Stromal cell of bone marrow (primary cell): ENCODE results near the gene GRN.
"Not testable (repeated sequence)": the region's sequence is repeated elsewhere in the genome, so short reads cannot be mapped to it uniquely, and the experiment has no call there.

Experiments
- DNase-seq: peaks from one replicate; pipeline ENCODE4 v3.0.0-alpha.2; 2012; ENCODE audit warnings: low read depth

The GRN gene

DNA sequence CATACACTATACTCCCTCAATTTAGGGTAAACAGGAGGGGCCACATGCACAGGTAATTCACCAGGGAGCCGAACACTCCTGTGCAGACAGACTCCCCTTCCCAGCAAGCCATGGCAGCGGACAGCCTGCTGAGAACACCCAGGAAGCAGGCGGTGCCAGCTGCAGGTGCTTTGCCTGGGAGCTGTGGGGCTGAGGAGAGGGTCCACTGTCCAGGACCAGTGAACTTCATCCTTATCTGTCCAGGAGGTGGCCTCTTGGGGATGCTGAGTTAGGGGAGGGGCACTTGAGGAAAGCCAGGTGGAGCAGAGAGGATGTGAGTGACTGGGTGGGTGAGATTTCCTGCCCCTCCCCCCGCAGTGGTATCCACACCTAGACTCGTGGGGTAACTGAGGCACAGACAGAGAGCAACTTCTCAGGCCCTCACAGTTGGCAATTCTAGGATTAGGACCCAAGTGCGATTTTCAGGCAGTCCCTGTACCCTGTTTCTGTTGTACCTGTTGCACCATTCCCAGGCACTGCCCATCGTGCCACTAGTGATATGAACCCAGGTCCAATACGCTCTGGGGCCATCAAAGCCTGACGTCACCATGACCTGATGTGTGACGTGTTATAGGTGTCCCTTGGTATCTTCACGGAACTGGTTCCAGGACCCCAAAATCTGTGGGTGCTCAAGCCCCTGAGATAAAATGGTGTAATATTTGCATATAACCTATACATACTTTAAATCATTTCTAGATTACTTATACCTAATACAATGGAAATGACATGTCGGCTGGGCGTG is 1.2 kb downstream of the GRN start:
- no peak for DNase-seq

DNA sequence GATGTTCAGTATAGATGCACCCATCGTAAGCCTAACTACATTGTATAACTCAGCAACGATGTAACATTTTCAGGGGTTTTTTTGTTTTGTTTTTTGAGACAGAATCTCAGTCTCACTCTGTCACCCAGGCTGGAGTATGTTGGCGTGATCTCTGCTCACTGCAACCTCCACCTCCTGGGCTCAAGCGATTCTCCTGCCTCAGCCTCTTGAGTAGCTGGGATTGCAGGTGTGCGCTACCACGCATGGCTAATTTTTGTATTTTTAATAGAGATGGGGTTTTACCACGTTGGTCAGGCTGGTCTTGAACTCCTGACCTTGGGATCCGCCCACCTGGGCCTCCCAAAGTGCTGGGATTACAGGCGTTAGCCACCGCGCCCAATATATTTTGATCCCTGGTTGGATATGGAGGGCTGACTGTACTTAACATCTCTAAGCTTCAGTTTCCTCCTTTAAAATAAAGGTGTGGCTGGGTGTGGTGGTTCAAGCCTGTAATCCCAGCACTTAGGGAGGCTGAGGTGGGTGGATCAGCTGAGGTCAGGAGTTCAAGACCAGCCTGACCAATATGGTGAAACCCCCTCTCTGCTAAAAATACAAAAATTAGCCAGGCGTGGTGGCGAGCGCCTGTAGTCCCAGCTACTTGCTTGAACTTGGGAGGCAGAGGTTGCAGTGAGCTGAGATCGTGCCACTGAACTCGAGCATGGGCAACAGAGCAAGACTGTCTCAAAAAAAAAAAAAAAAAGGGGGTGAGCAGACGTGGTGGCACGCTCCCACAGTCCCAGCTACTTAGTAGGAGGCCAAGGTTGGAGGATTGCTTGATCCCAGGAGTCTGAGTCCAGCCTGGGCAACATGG is 2.3 kb downstream of the GRN start:
- not testable (repeated sequence) for DNase-seq

DNA sequence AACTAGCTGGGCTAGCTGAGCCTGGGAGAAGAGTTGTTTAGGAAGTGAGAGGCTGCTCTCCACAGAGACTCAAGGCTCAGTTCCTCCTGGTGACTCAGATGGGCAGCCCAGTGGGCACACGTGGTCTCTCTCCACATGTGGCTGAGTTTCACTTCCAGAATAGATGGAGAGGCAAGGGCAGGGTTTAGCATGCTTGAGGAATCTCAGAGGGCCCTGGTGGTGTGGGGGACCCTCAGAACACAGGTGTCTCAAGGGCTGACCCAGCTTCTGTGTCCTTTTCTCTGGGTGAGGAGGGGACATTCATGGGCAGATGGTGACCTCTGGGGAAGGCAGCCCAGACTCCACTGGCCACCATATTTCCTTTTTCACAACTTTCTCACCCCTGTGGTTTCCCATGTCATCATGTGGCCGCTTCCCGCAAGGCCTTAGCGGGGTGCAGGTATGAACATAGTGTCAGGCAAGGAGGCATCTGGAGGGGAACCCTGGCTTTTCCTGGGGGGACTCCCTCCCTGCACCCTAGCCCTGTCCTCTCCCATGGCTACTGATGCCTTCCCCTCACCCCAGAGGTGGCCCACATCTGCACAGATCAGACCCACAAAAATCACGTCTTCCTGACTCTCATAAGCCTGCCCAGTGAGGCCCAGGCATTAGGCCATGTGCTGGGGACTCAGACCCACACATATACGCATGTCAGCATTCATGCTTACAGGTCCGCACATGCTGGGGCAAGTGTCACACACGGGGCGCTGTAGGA is 3.3 kb downstream of the GRN start:
- no peak for DNase-seq

DNA sequence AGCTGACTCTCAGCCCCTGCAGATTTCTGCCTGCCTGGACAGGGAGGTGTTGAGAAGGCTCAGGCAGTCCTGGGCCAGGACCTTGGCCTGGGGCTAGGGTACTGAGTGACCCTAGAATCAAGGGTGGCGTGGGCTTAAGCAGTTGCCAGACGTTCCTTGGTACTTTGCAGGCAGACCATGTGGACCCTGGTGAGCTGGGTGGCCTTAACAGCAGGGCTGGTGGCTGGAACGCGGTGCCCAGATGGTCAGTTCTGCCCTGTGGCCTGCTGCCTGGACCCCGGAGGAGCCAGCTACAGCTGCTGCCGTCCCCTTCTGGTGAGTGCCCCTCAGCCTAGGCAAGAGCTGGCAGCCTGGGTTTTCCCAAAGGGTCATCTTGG is 3.9 kb downstream of the GRN start:
- DNase-seq: no peak

DNA sequence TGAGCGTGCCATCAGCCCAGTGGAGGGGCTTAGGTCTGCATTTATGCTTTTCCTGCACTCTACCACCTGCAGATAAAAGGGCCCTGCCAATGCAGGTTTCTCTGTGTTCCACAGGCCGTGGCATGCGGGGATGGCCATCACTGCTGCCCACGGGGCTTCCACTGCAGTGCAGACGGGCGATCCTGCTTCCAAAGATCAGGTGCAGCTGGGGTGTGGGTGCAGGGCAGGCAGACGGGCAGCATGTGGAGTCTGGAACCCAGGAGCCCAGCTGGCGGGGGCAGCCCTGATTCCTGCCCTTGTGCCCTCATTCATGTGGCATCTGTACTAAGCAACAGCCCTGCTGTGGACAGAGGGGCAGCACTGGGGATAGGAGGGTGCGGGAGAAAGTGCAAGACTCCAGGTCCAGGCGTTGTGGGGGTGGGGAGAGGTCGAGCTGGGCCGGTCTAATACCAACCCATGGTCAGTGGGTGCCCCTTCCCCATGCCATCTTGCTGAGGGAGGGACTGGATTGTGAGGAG is 4.5 kb downstream of the GRN start:
- no peak for DNase-seq

DNA sequence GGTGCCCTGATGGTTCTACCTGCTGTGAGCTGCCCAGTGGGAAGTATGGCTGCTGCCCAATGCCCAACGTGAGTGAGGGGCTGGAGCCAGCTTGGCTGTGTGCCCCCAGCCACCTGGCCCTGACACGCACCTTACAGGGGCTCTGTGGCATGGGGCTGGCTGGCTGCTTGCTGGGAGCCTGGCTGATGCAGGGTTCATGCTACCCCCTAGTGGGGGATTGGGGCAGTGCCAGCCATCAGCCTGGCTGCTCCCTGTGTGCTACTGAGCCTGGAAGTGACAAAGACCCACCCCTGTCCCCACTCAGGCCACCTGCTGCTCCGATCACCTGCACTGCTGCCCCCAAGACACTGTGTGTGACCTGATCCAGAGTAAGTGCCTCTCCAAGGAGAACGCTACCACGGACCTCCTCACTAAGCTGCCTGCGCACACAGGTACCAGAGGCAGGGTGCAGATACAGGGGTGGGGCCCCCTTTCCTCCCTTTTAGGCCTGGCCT is 5.7 kb downstream of the GRN start:
- no peak for DNase-seq

DNA sequence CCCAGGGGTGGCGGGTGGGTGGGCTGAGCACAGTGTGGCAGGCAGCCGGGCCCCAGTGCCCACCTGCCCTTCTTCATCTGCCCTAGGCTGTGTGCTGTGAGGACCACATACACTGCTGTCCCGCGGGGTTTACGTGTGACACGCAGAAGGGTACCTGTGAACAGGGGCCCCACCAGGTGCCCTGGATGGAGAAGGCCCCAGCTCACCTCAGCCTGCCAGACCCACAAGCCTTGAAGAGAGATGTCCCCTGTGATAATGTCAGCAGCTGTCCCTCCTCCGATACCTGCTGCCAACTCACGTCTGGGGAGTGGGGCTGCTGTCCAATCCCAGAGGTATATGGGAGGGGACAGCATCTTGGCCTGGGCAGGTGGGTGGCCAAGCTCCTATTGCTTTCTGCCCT is 6.4 kb downstream of the GRN start:
- no peak for DNase-seq

DNA sequence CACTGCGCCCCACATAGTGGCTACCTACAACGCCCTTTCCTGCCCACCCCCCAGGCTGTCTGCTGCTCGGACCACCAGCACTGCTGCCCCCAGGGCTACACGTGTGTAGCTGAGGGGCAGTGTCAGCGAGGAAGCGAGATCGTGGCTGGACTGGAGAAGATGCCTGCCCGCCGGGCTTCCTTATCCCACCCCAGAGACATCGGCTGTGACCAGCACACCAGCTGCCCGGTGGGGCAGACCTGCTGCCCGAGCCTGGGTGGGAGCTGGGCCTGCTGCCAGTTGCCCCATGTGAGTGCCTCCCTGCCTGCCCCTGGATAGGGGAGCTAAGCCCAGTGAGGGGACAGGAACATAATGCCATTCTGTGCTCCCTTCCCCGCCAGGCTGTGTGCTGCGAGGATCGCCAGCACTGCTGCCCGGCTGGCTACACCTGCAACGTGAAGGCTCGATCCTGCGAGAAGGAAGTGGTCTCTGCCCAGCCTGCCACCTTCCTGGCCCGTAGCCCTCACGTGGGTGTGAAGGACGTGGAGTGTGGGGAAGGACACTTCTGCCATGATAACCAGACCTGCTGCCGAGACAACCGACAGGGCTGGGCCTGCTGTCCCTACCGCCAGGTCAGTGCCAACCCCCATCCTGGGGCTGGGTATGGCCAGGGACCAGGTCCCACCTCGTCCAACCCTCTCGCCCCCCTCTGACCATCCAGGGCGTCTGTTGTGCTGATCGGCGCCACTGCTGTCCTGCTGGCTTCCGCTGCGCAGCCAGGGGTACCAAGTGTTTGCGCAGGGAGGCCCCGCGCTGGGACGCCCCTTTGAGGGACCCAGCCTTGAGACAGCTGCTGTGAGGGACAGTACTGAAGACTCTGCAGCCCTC is 7.1 kb downstream of the GRN start:
- DNase-seq: no peak

DNA sequence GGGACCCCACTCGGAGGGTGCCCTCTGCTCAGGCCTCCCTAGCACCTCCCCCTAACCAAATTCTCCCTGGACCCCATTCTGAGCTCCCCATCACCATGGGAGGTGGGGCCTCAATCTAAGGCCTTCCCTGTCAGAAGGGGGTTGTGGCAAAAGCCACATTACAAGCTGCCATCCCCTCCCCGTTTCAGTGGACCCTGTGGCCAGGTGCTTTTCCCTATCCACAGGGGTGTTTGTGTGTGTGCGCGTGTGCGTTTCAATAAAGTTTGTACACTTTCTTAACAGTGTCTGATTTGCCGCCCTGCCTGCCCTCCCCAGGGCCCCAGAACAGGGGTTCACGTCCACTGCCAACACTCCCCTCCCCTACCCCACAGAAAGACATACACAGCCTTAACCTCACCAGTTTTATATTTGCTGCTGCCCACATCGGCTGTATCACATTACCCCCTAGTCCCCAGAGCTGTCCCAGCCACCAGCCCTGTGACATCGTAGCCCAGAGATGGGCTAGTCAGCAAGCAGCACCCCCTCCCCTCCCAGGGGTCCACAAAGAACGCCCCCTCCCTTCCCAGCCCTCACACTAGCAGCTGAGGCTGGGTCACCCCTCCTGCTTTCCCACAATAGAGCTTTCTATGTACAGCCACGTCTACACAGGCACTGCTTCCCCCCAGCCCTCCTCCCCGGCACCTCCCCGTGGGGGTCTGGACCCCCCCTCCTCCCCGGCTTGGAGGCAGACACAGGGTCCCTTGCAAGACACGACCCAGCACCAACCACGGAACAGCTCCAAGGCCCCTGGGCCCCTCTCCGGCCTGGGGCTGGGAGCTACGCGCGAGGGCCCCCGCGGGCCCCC is 7.9 kb downstream of the GRN start:
- no peak for DNase-seq

DNA sequence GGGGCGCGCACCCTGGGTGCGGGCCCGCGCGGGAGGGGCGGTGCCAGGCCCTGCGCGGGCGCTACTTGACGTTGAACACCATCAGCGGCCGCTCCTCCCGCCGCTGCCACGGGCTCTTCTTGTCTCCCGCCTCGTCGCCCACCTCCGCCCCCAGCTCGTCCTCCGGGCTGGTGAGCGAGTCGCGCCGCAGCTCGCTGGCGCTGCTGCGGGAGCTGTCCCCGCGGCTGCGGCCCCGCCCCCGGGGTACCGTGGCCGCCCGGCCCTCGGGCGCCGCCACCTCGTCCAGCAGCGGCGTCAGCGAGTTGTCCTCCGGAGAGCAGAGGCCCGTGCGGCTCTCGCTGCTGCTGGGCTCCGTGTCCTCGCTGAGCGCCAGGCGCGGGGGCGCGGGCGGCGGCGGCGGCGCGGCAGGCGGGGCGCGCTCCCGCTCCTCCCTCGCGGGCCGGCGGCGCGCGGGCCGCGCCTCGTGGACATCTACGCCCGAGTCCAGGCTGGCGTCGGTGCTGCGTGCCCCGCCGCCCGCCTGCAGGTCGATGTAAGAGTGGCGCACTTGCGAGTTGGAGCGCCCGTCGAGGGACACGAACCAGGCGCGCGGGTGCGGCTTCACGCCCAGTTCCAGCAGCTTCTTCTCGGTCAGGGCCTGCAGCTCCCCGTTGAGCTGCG is 8.7 kb downstream of the GRN start:
- no peak for DNase-seq

DNA sequence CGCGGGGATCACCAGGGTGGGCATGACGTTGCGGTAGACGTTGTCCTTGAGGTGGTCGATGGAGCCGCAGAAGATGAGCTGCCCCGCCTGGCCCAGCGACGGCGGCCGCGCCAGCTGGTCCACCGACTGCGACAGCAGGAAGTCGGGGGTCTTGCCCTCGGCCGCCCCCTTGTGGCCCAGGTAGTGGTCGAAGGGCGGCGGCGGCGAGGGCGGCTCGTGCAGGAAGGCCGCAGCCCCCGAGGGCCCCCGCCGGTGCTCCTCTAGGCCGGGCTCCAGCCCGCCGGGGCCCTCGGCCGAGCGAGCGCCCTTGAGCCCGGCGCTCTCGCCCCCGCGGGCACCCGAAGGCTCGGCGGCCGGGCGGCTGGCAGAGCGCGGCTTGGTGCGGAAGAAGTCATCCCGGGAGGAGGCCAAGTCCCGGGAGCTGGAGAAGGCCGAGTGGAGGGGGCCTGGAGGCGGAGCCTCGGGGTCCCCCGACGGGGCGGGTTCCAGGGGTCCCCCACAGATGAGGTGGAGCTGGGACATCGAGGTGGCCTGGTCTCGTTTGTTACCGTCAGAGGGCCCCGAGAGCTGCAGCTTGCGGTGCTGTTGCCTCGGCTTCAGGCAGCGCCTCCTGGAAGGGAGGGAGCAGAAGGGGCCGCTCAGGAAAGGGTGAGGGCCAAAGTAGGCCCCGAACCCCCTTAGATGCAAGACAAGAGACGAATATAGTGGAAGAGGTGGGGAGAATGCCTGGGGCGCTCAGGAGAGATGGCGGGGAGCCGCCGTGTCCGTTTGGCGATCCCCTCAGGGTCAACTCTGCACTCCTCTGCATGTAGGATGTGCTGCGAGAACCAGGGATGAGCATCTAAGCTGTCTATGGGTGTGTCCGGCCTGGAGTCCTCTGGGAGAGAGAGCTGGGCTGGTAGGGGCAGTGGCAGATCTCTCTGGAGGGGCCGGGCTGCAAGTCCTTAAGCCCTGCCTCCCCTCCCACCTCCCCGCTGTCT is 9.8 kb downstream of the GRN start:
- no peak for DNase-seq

DNA sequence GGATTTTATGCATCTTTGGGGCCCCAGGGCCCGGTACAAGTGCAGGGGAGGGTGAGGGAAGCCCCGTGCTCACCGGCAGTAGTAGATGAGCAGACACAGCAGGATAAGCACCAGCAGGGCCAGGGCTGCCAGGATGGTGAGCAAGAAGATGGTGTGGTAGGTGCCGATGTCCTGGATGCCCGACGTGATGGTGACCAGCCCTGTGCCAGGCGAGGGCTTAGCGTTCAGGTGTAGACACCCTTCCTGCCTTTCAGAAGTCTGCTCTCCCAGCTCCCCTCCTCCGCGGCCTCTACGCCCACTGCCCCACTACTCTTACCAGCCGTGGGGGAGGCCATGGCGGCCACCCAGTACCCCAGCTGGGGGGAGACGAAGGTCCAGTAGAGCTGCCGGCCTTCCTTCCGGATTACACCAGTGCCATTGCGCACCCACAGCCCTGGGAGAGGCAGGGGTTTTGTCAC is 10.6 kb downstream of the GRN start:
- DNase-seq: no peak

DNA sequence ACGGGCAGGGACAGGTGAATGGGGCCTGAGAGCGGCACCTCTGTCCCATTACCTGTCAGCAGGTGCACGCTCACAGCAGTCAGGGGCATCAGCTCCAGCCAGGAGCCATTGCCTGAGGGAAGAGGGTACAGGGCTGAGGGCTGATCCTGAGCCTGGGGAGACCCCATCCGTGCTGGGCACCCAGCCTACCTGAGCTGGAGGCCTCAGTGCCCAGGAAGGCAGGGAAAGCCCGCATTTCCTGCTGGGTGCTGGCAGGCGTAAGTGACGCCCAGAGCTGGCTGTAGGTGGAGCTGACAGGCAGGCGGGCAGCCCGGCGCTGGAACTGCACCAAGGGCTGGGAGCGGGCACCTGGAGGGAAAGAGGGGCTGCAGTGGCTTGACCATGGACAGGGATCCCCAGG is 11.1 kb downstream of the GRN start:
- no peak for DNase-seq

DNA sequence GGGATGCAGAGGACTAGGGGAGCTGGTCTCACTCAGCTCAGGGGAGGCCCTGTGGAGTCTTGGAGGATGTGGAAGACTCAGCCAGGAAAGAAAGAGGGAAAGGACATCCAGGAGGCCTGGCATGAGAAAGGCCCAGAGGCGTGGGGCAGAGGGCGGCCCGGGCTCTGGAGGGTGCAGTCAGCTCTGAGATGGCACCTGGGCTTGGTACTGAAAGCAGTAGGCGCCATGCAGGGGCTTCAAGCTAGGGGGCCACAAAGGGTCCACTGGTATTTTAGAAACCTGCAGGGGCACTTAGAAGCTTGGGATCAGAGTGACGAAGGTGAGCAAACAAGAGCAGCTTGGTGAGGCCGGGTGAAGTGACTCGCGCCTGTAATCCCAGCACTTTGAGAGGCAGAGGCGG is 13.0 kb downstream of the GRN start:
- DNase-seq: no peak

DNA sequence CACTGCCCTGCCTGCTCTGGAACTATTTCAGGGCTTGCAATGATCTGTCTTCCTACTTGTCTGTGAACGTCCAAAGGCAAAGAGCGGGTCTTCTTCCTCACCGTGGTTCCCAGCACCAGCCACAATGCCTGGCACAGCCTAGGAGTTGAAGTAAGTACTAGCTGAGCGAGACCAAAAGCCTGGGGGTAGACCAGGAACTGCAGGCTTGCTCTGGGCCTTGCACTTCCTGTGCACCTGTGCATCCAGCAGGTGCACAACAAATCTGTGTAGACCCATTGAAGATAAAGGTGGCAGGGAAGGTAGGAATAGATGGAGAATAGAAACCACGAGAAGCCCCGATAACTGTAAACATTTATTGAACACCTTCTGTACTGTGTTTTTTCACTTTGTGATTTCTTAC is 13.9 kb downstream of the GRN start:
- DNase-seq: no peak

DNA sequence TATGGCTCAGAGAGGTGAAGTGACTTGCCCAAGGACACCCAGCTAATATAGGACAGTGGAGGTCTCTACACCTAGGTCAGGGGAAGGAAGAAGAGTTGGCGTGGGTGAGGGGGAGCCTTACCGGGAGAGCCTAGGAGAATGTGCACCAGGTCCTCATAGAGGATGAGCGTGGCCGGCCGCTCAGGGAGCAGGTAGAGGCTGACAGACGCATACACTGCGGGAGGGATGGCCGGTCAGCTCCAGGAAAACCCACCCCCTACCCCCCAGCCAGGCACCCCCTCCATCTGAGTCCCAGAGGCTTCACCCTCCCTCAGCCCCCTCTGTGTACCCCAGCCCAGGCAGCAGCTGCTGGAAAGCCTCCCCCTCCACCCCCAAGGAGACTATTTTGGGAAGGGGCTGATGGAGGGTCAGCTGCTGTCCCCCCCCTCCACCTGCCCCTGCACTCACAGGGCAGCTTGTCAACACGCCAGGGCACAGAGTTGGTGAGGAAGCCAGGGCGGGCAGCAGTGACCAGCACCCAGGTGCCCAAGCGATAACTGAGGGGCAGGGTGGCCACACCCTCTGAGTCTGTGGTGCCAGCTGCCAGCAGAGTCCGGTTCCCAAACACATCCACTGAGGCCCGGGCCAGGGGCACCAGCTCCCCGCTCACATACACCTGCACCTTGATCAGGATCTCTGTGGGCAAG is 14.5 kb downstream of the GRN start:
- DNase-seq: no peak

DNA sequence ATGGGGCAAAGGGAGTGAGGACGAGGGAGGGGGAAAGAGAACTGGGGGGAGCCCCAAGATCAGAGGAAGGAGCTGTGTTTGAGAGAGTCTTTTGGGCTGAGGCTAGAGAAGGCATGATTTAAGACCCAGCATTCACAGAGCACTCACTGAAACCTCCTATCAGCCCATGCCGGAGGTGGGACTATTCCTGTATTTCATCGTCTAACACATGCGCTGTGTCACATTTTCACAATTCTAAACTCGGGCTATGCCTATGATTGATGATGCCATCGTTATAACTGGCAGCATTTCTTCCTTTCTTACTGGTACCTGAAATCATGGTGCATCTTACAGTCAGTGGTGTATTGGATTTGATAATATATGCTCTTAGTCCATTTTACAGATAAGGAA is 15.0 kb downstream of the GRN start:
- DNase-seq: no peak

DNA sequence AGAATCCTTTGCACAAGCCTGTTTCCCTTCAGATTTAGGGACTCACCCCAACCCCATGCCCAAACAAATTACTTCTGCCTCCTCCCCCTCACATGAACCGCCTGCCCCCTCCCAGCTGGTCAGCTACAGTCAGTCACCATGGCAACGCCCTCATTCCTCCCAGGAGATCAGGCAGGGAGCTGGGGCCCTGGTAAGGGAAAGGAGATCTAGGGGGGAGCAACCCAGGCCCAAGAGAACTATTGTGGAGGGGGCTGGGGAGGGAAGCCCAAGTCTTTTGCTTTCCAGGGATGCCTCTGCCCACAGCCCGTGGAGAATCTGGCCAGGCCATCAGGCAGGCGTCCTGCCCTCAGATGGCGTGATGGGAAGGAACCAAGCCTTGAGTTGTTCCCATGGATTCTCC is 15.7 kb downstream of the GRN start:
- peak; percentile 22 for DNase-seq
